ENCODE measurements around the gene CLNK. TPM values are rescaled to one million over a fixed set of nuclear protein-coding genes. Genes with fewer than 3 reads are reported as not detected.

The CLNK gene
- total and polyA plus RNA-seq, 2 of the 8 experiments (the other 6 are each of a cell fraction or from before 2014, with no cell fraction given), result not detected

- Histone ChIP-seq H2BK120ac (replicated peaks; ENCODE audit: low read depth, low read length) (no peak overlapping the region), H3K4me2 (ENCODE audit: insufficient read depth in 1 of 2, low read depth in 2 of 2, low read length in 2 of 2) (no peak overlapping the region), H4K8ac (ENCODE audit: extremely low read depth, insufficient read depth, low read length) (no peak overlapping the region), H4K5ac (ENCODE audit: insufficient read length, low read depth, low read length) (no peak overlapping the region), H3K18ac (ENCODE audit: extremely low read depth, low read length) (no peak overlapping the region), H3K27ac (ENCODE audit: low read depth, low read length) (no peak overlapping the region), H3K4ac (replicated peaks; ENCODE audit: insufficient read length, low read depth, low read length) (no peak overlapping the region), H3K9ac (replicated peaks in 1 of 4; ENCODE audit: extremely low read depth in 1 of 4, low read depth in 3 of 4, low read length in 3 of 4) (no peak overlapping the region), H3K27me3 (replicated peaks in 1 of 4; ENCODE audit: control insufficient read depth in 3 of 4, extremely low read depth in 1 of 4, insufficient read depth in 3 of 4, low read length in 3 of 4) (peaks cover 3 to 12% (median 7%) of the 10 kb centered on the region in 4 experiments; a peak in 5 of 7 replicates), H3K4me1 (replicated peaks in 1 of 4; ENCODE audit: control insufficient read depth in 3 of 4, insufficient read depth in 4 of 4, low read length in 3 of 4) (peaks cover 4 to 14% (median 10%) of the 10 kb centered on the region in 4 experiments; a peak in 5 of 7 replicates), H3K9me3 (ENCODE audit: insufficient read depth in 2 of 2, low read depth in 1 of 2, low read length in 1 of 2) (no peaks in the 10 kb centered on the region), H3K23me2 (ENCODE audit: low read depth, low read length) (no peaks in the 10 kb centered on the region), H4K20me1 (replicated peaks in 1 of 2; ENCODE audit: control insufficient read depth in 1 of 2, insufficient read depth in 2 of 2, low read length in 2 of 2) (peaks cover 0 to 2% of the 10 kb centered on the region in 2 experiments), H3K79me1 (ENCODE audit: low read depth, low read length) (no peaks in the 10 kb centered on the region), H2BK20ac (ENCODE audit: low read length) (no peak overlapping the region), H2BK12ac (ENCODE audit: low read depth, low read length) (no peak overlapping the region), H2BK15ac (ENCODE audit: low read length) (no peak overlapping the region), H2AK5ac (ENCODE audit: low read depth, low read length) (no peak overlapping the region), H3K4me3 (ENCODE audit: extremely low read depth in 1 of 4, insufficient read depth in 2 of 4, low read depth in 3 of 4, low read length in 4 of 4) (no peak overlapping the region), H3K23ac (ENCODE audit: insufficient read length) (no peak overlapping the region), H3K79me2 (ENCODE audit: control insufficient read depth in 1 of 2, insufficient read depth in 2 of 2, low read length in 2 of 2) (no peaks in the 10 kb centered on the region), H2BK5ac (ENCODE audit: low read depth, low read length) (no peak overlapping the region), H3K36me3 (ENCODE audit: control insufficient read depth in 2 of 4, insufficient read depth in 4 of 4, low read length in 3 of 4) (no peaks in the 10 kb centered on the region), H3K56ac (replicated peaks; ENCODE audit: insufficient read length, low read depth, low read length) (no peak overlapping the region), H2AFZ (ENCODE audit: low read length) (no peak overlapping the region), H3K14ac (ENCODE audit: insufficient read length) (no peak overlapping the region), H4K91ac (replicated peaks; ENCODE audit: insufficient read length, low read length) (no peak overlapping the region)
- no peak for FAIRE-seq
- POLR2A ChIA-PET (ENCODE audit: partially characterized antibody), result interaction anchor here (1.8 kb wide), 1 partner anchor 375 kb away, joined by 3 read pairs; the partner anchor contains the start of gene WDR1
- DNase-seq (ENCODE audit: low read depth in 1 of 2, low spot score in 2 of 2), result no peak
- WGBS, 2 experiments (ENCODE audit: extremely low coverage in 1 of 2, insufficient coverage in 1 of 2, insufficient read length in 1 of 2, insufficient replicate concordance in 2 of 2, low coverage in 1 of 2, low lambda C conversion rate in 2 of 2, missing lambda C conversion rate in 1 of 2), result 72% methylated on average over 11 of the region's 11 CpGs; no CpG with 5 or more reads in 1 of the 2 experiments
- CTCF ChIA-PET (ENCODE audit: partially characterized antibody), result interaction anchor here (1.3 kb wide), 1 partner anchor 43 kb away, joined by 4 read pairs; no protein-coding TSS in a partner anchor
- TF ChIP-seq MAFK (IDR thresholded peaks at IDR 0.05; ENCODE audit: low read depth, low read length), result no peak
- TF ChIP-seq CTCF (IDR thresholded peaks at IDR 0.05; ENCODE audit: control extremely low read depth in 1 of 3, insufficient read depth in 1 of 3, low read depth in 1 of 3, low read length in 3 of 3), result no peak
- TF ChIP-seq GTF2F1 (IDR thresholded peaks at IDR 0.05; ENCODE audit: borderline replicate concordance, low read depth, low read length), result no peak
- TF ChIP-seq EZH2 (IDR thresholded peaks at IDR 0.05; ENCODE audit: low read depth, low read length, severe bottlenecking), result no peak
- TF ChIP-seq SP2 (IDR thresholded peaks at IDR 0.05; ENCODE audit: low read length), result no peak
- no peak for TF ChIP-seq ASH2L (IDR thresholded peaks at IDR 0.05; ENCODE audit: low read length)
- TF ChIP-seq RNF2 (IDR thresholded peaks at IDR 0.05; ENCODE audit: borderline replicate concordance, low read depth, low read length, missing control alignments, poor library complexity, severe bottlenecking), result no peak
- TF ChIP-seq BRCA1 (IDR thresholded peaks at IDR 0.05; ENCODE audit: low read depth, low read length), result no peak
These were observed 192.1 kb downstream of the CLNK start for GRCh38 chr4:10492464-10492863.
